ENCODE results near the gene SLC30A7.
"Not testable (repeated sequence)": the region's sequence is repeated elsewhere in the genome, so short reads cannot be mapped to it uniquely, and the experiment has no call there.

The SLC30A7 gene

GRCh38 chr1:100936194-100936967 is 40.5 kb downstream of the SLC30A7 start:
- DNase-seq (ENCODE audit: low read depth), result peak; percentile 70

DNA sequence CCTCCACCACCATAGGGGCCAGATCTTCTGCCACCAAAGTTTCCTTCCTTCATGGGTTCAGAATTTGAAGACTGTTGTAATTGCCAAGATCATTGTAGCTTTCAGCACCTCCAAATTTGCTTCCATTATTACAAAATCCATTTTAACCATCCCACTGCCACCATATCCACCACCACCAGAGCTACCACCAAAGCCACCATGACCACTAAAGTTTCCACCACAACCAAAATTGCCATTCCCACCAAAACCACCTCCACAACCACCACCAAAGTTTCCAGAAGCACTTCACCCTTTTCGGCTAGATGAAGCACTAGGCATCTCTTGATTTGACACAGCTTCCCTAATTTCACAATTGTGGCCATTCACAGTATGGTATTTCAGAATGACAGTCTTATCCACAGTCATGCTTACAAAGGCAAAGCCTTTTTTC is 45.2 kb downstream of the SLC30A7 start:
- DNase-seq (ENCODE audit: low read depth), result no peak

- no peak for DNase-seq (ENCODE audit: low read depth)
Observed at GRCh38 chr1:100941580-100942216, 45.8 kb downstream of the SLC30A7 start.

DNA sequence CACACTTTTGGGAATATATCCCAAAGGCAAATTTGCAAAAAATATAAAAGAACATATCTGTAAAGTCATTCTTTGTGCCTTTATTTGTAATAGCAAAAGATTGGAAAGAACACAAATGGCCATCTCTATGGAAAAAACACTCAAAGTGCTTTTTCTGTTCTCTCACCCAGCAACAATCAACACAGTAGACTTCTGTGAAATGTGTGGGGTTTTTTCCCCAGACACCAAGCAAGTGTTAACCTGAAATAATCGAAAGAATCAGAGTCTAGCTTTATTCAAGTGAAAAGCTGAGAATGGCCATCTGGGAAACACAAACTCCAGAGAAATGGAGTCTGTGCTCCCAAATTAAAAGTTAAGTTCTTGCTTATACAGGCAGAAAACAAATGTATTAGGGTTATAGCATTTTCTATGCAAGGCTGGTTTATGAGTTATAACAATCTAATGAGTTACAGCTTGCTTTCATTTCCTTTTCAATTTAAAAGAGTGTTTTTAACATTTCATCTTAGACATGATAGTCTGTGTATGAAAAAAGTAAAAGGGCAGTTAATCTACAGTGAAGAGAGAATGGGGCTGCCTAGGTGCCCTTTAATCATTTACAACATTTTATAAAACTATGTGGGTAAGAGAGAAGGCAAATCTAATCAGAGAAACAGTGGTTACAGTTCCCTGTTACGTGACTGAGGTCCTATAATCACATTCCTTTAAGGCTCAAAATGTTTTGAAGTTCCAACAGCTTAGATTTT is 46.6 kb downstream of the SLC30A7 start:
- DNase-seq (ENCODE audit: low read depth), result no peak

DNA sequence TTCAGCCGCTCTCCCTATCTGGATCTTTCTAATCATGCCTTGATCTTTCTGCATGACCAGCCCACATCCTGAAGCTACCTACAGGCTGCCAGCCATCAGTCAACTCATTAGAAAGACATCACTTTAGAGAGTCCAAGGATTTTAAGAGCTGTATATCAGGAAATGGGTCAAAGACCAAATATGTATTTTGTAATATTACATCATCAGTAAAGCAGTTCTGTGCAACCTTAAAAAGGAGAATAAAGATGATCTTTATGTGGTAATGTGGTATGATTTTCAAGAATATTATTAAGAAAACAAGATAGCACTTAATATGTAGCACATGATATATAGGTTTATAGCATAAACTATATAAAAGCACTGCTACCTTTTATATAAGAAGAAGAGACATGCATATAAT is 47.6 kb downstream of the SLC30A7 start:
- DNase-seq (ENCODE audit: low read depth), result no peak

GRCh38 chr1:100946064-100946463 is 50.2 kb downstream of the SLC30A7 start:
- not testable (repeated sequence) for DNase-seq (ENCODE audit: low read depth)

- not testable (repeated sequence) for DNase-seq (ENCODE audit: low read depth)
Observed at GRCh38 chr1:100947816-100948215, 51.9 kb downstream of the SLC30A7 start.

GRCh38 chr1:100948721-100949405 is 53.0 kb downstream of the SLC30A7 start:
- DNase-seq (ENCODE audit: low read depth), result not testable (repeated sequence)

DNA sequence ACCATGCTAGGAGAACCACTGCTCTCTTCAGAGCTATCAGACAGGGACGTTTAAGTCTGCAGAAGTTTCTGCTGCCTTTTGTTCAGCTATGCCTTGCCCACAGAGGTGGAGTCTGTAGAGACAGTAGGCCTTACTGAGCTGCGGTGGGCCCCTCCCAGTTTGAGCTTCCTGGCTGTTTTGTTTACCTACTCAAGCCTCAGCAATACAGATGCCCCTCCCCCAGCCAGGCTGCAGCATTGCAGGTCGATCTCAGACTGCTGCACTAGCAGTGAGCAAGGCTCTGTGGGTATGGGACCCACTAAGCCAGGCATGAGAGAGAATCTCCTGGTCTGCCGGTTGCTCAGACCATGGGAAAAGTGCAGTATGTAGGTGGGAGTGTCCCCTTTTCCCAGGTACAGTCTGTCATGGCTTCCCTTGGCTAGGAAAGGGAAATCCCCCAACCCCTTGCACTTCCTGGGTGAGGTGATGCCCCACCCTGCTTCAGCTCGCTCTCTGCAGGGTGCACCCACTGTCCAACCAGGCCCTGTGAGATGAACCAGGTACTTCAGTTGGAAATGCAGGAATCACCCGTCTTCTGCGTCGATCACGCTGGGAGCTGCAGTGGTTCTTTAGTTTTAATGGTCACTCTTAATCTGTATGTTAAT is 53.7 kb downstream of the SLC30A7 start:
- DNase-seq (ENCODE audit: low read depth), result not testable (repeated sequence)

DNA sequence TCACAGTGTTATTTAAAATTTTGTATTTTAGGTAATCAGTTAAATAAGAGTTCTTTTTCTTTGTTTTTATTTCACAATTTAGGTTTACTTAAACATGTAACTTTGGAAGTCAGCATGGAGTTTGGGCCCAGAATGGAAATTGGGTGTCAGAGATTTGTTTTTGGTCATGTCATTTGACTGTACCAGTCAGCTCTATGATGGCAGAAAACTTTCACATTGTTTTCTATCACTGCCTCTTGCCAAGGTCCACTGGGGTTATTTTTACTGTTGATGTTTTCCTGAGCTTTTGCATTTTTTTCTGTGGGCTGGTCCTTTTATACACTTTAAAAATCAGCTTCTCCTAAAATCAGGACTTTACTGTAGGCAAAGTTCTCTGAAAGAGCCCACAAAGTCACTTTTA is 54.4 kb downstream of the SLC30A7 start:
- peak; percentile 11 for DNase-seq (ENCODE audit: low read depth)

DNA sequence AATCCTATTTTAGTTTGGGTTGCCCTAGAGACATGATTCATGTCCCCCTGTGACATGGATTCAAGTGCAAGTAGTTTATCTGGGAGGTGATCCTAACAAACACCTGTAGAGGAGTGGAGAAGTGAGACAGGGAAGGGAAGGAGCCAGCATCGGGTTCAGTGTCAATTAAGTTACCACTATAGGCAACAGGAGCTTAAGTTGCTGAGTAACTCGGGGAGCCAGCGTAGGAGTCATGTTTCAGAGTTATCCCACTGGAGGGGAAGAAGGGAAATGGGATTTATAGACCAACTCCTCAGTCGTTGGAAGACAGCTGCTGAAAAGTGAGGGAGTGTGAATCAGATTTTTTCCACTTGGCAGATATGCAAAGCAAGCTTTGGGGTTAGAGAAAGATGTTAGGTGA is 54.9 kb downstream of the SLC30A7 start:
- DNase-seq (ENCODE audit: low read depth), result no peak

DNA sequence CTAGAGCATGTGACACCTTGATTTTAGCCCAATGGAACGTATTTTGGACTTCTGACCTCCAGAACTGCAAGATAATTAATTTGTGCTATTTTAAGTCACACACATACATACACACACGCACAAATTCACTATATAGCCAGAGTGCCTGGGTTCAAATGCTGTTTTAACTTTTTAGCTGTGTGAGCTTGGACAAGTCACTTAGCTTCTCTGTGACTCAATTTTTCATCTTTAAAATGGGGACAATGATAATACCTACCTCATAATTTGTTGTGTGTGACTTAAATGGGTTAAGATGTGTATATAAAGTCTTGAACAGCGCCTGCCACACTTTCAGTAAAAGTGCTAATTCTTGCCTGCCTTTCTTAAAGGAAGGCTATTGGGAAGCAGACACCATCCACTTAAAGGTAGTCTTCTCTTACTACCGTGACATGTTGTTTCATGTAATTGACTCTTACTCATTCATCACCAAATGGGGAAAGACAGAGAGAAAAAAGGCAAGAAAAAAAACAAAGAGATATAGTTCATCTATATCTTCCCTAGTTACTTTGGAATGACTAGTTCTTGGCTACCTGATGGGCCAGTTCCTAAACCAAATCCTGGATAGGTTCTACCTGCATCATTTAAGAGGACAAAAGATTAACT is 56.3 kb downstream of the SLC30A7 start:
- no peak for DNase-seq (ENCODE audit: low read depth)

DNA sequence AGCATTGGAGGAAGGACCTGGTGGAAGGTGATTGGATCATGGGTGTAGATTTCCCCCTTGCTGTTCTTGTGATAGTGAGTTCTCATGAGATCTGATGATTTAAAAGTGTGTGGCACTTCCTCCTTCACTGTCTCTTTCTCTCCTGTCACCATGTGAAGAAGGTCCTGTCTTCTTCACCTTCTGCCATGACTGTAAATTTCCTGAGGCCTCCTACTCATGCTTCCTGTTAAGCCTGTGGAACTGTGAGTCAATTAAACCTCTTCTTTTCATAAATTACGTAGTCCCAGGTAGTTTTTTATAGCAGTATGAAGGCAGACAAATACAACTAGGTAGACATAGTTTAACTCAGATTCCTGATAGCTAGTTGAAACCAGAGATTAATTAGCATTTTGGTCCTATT is 57.1 kb downstream of the SLC30A7 start:
- DNase-seq (ENCODE audit: low read depth), result not testable (repeated sequence)

GRCh38 chr1:100953960-100954730 is 58.3 kb downstream of the SLC30A7 start:
- DNase-seq (ENCODE audit: low read depth), result no peak

DNA sequence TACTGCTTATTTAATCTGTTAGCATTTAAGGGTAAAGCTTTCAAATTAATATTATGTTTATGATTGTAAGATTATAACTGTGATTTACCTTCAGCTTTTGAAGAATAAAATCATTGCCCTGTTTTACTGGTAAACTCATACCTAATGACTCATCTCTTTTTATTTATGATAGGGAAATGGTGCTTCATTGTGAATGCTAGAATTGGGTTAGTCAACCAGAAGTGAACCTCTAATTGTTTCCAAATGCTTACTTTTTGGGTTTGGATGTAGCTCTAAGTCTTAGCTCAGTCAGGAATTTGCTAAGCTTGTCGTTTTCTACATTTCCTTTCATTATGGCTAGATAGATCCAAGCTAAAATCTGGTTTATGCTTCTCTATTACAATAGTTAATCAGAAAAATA is 59.4 kb downstream of the SLC30A7 start:
- peak; percentile 93 for DNase-seq (ENCODE audit: low read depth)

DNA sequence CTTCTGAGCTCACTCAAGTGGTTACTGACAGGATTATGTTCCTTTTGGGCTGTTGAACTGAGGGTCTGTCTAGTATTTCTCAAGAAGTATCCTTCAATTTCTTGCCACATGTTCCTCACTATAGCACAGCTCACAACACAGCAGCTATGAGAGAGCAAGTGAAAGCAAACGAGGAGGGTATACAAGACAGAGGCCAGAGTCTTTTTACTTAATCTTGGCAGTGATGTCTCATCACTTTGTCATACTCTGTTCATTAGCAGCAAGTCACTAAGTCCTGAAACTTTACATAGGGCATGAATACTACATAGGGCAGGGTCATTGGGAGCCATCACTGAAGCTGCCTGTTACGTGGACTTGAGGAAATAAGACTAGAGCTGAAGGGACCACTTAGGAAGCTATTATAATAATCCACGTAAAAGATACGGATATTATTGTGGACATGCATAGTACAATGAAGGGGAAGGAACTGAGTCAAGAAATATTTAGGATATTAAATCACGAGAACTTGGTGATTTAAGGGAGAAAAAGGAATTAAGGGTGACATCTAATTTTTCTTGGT is 63.7 kb downstream of the SLC30A7 start:
- peak; percentile 9 for DNase-seq (ENCODE audit: low read depth)

DNA sequence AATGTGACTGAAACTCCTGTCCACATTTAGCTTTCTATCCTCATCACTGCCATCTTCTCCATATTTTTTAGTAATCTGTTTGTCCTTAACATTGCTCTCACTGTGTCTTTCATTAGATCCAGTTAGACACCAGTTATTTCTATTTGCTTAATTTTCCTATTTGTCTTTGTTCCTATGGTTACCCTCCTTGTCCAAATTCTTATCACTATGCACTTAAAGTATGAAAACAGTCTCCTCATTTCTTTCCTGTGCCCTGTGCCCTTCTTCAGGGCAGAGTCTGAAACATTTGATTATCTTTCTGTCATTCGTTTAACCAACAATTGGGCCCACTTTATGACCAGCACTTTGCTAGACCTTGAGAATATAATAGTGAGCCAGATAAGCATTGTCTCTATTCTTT is 64.2 kb downstream of the SLC30A7 start:
- DNase-seq (ENCODE audit: low read depth), result no peak

DNA sequence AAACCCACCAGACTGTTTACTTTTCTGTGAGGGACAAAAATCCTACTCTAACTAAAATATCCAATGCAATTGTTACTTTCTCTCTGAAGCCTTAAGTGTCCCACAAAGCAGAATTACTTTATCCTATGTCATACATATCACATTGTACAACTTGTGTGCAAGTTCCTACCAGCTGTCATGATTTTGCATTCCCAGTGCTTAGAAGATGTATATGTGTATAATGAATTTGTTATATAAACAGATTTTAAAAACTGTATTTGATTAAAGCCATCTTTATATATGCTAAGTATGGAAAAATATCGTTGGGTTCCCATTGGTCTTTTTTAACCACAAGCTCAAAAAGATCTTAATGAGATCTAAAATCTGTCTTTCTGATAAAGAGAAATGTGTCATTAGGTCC is 72.7 kb downstream of the SLC30A7 start:
- DNase-seq (ENCODE audit: low read depth), result no peak

GRCh38 chr1:100969327-100969726 is 73.4 kb downstream of the SLC30A7 start:
- no peak for DNase-seq (ENCODE audit: low read depth)

GRCh38 chr1:100971021-100971420 is 75.1 kb downstream of the SLC30A7 start:
- no peak for DNase-seq (ENCODE audit: low read depth)
